ENCODE data around the gene SMG6. TPM values are rescaled to one million over a fixed set of nuclear protein-coding genes. Genes with fewer than 3 reads are reported as not detected.

Gene SMG6
- polyA plus RNA-seq, 1 of the 3 experiments (the other 2 are of a cell fraction) = 15.7 TPM

DNA sequence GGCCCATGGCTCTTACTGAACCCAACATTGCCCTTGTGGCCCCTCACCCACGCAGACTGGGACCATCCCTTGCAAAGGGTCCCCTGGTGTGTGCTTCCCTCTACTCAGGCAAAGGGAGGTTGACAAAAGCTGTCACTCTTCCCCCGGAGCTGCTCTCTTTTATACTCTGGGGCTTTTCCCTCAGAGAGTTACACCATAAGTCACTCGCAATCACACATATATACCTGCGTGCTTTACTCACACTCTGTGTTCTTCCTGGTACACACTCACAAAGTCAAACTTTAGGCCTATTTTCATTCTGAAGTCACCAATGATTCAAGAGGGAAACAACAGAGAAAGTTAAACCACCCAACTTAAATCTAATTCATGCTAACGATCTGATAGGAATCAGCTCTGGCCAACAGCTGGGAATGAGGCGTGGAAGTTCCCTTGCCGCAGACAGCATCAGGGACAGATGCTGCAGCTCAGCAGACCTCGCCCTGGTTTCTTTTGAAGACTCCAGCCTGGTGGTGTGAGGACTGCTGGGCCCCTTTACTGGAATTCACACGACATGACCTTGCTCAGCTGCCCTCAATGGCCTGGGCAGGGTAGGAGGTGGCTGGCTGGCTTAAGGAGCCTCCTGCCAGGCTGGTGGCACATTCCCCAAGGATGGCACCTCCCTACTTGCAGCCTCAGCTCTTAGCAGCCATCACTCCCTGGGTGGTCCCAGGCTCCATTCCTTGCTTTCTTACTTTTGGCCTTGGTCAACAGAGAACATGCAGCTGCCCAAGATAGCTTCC lies 221.4 kb downstream of the SMG6 start (continued):
- TF ChIP-seq CTCF (IDR thresholded peaks at IDR 0.05) (no peak), MXI1 (IDR thresholded peaks at IDR 0.05; ENCODE audit: low read depth, low read length) (peak; percentile 75), MEF2A (IDR thresholded peaks at IDR 0.05; ENCODE audit: borderline replicate concordance, low read depth) (no peak)
- TF ChIP-seq, protein P1, sequence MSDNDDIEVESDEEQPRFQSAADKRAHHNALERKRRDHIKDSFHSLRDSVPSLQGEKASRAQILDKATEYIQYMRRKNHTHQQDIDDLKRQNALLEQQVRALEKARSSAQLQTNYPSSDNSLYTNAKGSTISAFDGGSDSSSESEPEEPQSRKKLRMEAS (IDR thresholded peaks at IDR 0.05; ENCODE audit: low read depth) = no peak

DNA sequence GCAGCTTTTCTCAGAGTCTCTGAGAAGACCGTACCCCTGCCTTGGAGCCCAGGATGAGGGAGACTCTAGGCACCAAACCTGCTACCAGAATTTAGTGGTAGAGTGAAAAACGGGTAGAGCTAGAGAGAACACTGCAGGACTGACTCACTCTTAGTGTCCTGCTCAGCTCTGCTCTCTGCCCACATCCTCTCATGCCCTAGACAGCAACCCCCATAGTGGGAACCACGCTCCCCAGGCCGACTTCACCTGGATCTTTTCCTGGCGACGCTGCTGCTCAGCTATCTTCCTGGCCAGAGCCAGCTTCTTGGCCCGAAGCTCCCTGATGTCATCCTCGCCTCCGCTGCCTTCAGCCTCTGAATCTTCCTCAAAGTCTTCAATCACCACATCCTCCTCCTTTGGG lies 222.0 kb downstream of the SMG6 start:
- no peak overlapping the region for H2AFZ ChIP-seq (ENCODE audit: low read depth)
- H3K9me2 ChIP-seq = no peaks in the 10 kb centered on the region
- H3K27me3 ChIP-seq (ENCODE audit: insufficient read depth) = no peaks in the 10 kb centered on the region
- no peak overlapping the region for H3K4me3 ChIP-seq (ENCODE audit: low read depth in 2 of 2, low read length in 1 of 2)
- no peak for TF ChIP-seq SIN3A (IDR thresholded peaks at IDR 0.05; ENCODE audit: borderline replicate concordance, low read depth, low read length)
- TF ChIP-seq GATA2 (CRISPR knock-in tag; IDR thresholded peaks at IDR 0.05) = no peak
- TF ChIP-seq EP300 (IDR thresholded peaks at IDR 0.05; ENCODE audit: borderline replicate concordance in 1 of 2, low read depth in 1 of 2, low read length in 1 of 2) = no peak
- no peak for TF ChIP-seq GABPA (IDR thresholded peaks at IDR 0.05; ENCODE audit: low read depth)
- TF ChIP-seq RAD21 (IDR thresholded peaks at IDR 0.05; ENCODE audit: low read length) = no peak
- TF ChIP-seq TEAD4 (IDR thresholded peaks at IDR 0.05; ENCODE audit: borderline replicate concordance, insufficient read depth) = no peak
- no peak for TF ChIP-seq TAF1 (IDR thresholded peaks at IDR 0.05; ENCODE audit: borderline replicate concordance, low read depth, low read length)
- no peak for TF ChIP-seq YY1 (IDR thresholded peaks at IDR 0.05; ENCODE audit: low read depth)
- TF ChIP-seq TCF12 (IDR thresholded peaks at IDR 0.05) = no peak
- TF ChIP-seq SMC3 (IDR thresholded peaks at IDR 0.05; ENCODE audit: low read depth, low read length) = no peak
- no peak for TF ChIP-seq NFIC (IDR thresholded peaks at IDR 0.05; ENCODE audit: borderline replicate concordance)
- TF ChIP-seq FOXJ3 (CRISPR knock-in tag; IDR thresholded peaks at IDR 0.05) = no peak
- no peak for TF ChIP-seq CHD2 (IDR thresholded peaks at IDR 0.05; ENCODE audit: low read length, partially characterized antibody)
- POLR2A ChIA-PET = no interaction called here
- CTCF ChIA-PET = interaction anchor here (0.7 to 2.6 kb wide), 7 partner anchors 12 to 163 kb away, joined by 3 to 23 read pairs (median 3); partner anchors contain the start of gene HIC1
- H3K79me2 ChIP-seq (ENCODE audit: insufficient read depth) = peaks cover 6% of the 10 kb centered on the region; the same call in 1 of the 2 replicates
- H3K4me1 ChIP-seq (ENCODE audit: control insufficient read depth in 1 of 2, insufficient read depth in 2 of 2, low read depth in 1 of 2, low read length in 1 of 2) = peaks cover 17 to 71% of the 10 kb centered on the region in 2 experiments
- no peak for DNase-seq
- peaks cover 13 to 16% of the 10 kb centered on the region in 2 experiments for H3K36me3 ChIP-seq (replicated peaks in 1 of 2; ENCODE audit: control insufficient read depth in 1 of 2, insufficient read depth in 2 of 2, low read length in 1 of 2)
- no peaks in the 10 kb centered on the region for H4K20me1 ChIP-seq (ENCODE audit: insufficient read depth)
- H3K4me2 ChIP-seq = no peak overlapping the region
- H3F3A ChIP-seq (replicated peaks; ENCODE audit: insufficient read depth) = peaks cover 12% of the 10 kb centered on the region
- H3K27ac ChIP-seq (ENCODE audit: low read depth in 2 of 2, low read length in 1 of 2) = peak overlapping the region; percentile 61 to 89
- no peak overlapping the region; the same call in 1 of the 2 replicates for H3K9ac ChIP-seq
- H3K9me3 ChIP-seq = no peaks in the 10 kb centered on the region
- 82% methylated on average over 9 of the region's 9 CpGs for WGBS (ENCODE audit: low lambda C conversion rate)
